GM21515 (cell line): ENCODE results near the gene ZNF304.
"Not testable (repeated sequence)": the region's sequence is repeated elsewhere in the genome, so short reads cannot be mapped to it uniquely, and the experiment has no call there.

Source experiments
- ATAC-seq: cut with Tn5 transposase; IDR thresholded peaks from one replicate; pipeline ENCODE4 v1.9.1; 2021; ENCODE audit not compliant: unreplicated experiment

ZNF304 gene

GRCh38 chr19:57359300-57359699 lies 8.2 kb downstream of the ZNF304 start:
- no peak for ATAC-seq

DNA sequence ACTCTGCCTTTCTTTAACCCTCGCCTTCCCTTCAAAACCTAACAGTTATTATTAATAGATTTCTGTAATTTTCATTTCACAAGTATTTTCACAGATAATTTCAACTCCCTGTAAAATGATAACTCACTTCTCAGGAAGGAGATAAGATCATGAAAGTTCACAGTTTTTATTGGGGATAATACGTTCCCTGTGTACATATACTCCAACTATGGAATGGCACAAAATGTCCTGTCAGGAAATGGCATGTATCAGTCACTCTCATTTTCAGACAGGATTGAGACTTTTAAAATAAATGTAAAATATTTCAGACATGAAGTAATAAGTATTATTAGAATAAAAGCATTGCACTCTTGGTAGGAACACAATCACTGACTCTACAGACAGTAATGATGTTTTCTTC lies 11.3 kb downstream of the ZNF304 start:
- no peak for ATAC-seq

DNA sequence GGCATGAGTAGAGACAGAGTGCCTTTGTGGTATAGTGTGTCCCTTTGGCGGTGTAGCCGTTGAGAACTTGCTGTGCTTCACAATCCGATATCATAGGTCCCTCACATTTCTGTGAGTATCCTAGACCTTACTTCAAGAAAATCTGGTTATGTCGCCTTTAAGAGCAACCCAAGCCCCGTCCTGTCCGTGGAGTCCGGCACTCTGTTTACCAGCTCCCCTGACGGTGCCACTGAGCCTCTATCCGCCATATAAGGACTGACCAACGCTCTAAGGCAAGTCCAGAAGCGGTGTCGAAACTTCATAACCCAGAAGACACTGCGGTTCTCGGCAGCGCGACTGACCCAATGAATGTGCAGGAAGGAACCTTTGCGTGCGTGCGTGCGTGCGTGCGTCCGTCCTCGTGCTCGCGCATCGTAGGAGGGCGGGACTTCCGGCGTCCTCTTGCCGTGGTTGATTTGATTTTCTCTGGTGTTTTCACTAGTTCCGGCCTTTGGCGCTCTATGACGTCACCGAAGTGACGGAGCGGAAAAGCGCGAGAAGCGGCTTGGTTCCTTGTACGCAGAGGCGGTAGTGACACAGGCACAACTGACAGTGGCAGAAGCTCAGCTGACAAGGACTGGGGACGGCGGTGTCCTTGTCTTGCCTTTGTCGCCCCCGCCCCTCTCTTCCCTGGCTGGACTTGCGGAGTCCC lies 12.1 kb downstream of the ZNF304 start, which contains the start of the genes TRAPPC2B and ZNF547:
TRAPPC2B (plus strand) TSS at position 555 of the 691 bp plus-strand sequence. CDS start 1,283 bp downstream, outside the sequence.
ZNF547 (plus strand) TSS at position 555 of the 691 bp plus-strand sequence. CDS start 5,005 bp downstream, outside the sequence.
- ATAC-seq = peak; percentile 87

GRCh38 chr19:57363688-57364181 lies 12.7 kb downstream of the ZNF304 start:
- ATAC-seq = no peak

GRCh38 chr19:57366776-57367175 lies 15.7 kb downstream of the ZNF304 start:
- ATAC-seq = no peak

DNA sequence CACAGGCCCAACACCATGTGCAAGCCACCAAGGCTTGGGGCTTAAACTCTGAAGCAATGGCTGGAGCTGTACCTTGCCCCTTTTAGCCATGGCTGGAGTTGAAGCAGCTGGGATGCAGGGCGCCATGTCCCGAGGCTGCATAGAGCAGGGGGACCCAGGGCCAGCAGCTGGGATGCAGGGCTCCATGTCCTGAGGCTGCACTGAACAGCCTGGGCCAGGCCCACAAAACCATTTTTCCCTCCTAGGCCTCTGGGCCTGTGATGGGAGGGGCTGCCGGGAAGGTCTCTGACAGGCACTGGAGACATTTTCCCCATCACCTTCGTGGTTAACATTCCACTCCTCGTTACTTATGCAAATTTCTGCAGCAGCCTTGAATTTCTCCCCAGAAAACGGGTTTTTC lies 23.1 kb downstream of the ZNF304 start:
- no peak for ATAC-seq

DNA sequence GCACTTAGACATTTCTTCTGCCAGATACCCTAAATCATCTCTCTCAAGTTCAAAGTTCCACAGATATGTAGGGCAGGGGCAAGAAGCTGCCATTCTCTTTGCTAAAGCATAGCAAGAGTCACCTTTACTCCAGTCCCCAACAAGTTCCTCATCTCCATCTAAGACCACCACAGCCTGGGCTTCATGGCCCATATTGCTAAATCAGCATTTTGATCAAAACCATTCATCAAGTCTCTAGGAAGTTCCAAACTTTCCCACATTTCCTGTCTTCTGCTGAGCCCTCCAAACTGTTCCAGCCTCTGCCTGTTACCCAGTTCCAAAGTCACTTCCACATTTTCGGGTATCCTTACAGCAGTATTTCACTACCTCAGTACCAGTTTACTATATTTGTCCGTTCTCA lies 23.6 kb downstream of the ZNF304 start:
- not testable (repeated sequence) for ATAC-seq

DNA sequence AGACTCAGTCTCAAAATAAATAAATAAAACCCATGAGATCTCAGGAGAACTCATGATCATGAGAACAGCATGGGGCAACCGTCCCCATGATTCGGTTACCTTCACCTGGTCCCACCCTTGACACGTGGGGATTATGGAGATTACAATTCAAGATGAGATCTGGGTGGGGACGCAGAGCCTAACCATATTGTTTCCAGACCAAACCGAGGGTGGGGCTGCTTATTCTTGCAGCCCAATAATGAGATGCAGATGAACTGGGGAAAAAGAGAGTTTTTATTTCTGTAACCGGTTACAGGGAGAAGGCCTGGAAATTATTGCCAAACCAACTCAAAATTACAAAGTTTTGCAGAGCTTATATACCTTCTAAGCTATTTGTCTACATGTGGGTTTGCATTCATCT lies 25.1 kb downstream of the ZNF304 start:
- ATAC-seq = no peak

- no peak for ATAC-seq
These were observed 26.6 kb downstream of the ZNF304 start for GRCh38 chr19:57377498-57378146.

DNA sequence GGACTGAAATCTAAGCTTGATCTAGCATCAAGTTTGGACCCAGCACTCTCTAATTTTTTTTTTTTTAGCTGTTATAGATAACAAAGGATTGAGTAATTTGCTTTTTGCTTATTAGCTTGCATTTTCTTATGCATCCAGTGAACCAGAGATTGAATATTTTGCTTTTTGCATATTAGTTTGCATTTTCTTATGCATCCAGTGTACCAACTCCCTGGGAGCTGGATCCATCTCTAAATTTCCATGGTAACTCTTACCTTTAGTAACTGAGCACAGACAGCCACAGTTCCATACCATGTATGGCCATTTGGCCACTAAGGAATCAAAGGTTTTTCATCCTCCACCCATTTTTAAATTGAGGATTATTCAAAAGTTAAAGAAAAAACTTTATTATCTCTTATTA lies 29.9 kb downstream of the ZNF304 start:
- no peak for ATAC-seq

DNA sequence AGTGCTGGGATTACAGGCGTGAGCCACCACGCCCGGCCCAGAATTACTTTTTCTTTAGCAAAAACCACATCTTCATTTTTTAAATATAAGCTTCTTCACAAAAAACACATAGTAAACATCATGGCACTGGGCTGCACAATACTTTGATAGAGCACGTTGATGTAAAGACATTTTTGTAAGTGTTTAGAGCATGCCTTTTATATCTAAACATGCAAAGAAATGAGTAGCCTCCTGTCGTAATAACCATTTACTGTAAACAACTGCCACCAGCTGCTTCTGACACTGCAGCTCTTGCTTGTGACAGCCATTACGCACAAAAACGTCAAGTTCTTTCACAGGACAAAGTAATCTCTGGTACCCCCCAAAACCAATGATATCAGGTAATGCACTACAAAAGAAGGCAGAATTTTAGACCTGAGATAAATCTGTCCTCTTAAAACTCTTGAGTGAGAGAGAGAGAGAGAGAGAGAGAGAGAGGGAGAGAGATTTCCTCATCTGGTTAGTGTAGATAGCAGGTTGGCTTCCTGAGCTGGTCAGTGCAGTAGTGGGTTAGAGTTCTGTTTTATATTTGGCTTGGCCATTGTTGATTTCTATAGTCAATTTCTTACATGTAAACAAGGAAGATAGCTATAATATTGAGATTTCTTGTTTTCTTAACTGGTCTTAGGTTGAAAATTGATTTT lies 31.9 kb downstream of the ZNF304 start:
- no peak for ATAC-seq

DNA sequence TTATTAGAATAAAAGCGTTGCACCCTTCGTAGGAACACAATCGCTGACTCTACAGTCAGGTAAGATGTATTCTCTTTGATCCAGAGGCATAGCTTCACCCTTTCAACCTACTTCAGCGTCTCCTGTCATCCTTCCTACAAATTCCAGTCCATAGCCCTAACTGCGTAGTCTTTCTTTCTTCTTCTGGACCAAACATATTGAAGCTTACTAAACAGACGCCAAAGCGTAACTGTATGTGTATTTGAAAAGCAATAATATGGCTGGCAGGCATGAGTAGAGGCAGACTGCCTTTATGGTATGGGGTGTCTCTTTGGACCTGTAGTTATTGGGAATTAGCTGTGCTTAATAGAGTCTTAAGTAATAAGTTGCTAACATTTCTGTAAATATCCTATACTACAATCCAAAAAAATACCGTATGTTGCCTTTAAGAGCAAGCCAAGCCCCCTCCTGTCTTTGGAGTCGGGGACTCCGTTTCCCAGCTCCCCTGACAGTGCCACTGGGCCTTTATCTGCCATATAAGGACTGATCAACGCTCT lies 38.2 kb downstream of the ZNF304 start:
- no peak for ATAC-seq

- ATAC-seq = peak; percentile 94
These were observed 38.9 kb downstream of the ZNF304 start, which contains the start of gene ZNF548 for GRCh38 chr19:57389730-57390598. Gene ZNF548 (plus strand): TSS chr19:57389854. CDS start chr19:57390100, 246 bp downstream.

GRCh38 chr19:57395710-57396109 lies 44.6 kb downstream of the ZNF304 start:
- no peak for ATAC-seq

DNA sequence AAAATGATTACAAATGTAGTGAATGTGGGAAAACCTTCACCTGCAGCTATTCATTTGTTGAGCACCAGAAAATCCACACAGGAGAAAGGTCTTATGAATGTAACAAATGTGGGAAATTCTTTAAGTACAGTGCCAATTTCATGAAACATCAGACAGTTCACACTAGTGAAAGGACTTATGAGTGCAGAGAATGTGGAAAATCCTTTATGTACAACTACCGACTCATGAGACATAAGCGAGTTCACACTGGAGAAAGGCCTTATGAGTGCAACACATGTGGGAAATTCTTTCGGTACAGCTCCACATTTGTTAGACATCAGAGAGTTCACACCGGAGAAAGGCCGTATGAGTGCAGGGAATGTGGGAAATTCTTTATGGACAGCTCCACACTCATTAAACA lies 47.8 kb downstream of the ZNF304 start:
- ATAC-seq = no peak

GRCh38 chr19:57403737-57404563 lies 52.9 kb downstream of the ZNF304 start:
- no peak for ATAC-seq

DNA sequence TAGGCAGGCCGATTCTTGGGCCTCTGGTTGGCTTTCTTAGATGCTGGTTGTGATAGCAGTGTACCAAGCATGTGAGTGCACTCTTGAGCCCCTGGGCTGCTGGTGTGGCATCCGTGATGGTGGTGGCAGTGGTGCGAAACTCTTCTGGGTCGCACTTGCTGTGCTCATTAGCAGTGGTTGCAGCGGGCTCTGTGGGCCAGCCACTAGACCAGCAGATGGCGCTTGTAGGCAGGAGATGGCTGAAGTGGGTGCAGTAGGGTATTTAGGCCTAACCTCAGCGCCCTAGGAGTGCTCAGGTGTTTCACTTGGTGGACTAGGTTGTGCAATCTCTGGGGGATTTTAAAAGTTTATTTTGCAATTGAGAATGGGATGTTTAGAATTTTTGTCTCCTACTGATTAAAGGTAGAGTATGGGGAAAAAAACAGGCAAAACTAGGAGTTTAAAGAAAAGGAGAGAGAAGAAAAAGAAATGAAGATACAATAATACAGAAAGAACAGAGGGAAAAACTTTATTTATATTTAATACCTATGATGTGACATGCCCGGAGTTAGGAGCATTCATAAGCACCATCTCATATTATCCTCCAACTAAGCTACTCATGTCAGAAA lies 55.5 kb downstream of the ZNF304 start:
- ATAC-seq = no peak
